GM19324 (cell line): Measurements from ENCODE around the gene TMSB15C.
"Not testable (repeated sequence)": the region's sequence is repeated elsewhere in the genome, so short reads cannot be mapped to it uniquely, and the experiment has no call there.

Source experiments
- ATAC-seq: cut with Tn5 transposase; IDR thresholded peaks from one replicate; pipeline ENCODE4 v1.9.1; 2021; ENCODE audit warnings: mild to moderate bottlenecking, moderate library complexity; ENCODE audit not compliant: unreplicated experiment, low FRiP score

TMSB15C gene

GRCh38 chrX:104075778-104076445 lies at the start of gene TMSB15C:
Gene TMSB15C (minus strand): TSS chrX:104076236.
- ATAC-seq = peak; percentile 96

GRCh38 chrX:104122829-104123228 lies 46.8 kb upstream of the TMSB15C start:
- ATAC-seq = no peak

DNA sequence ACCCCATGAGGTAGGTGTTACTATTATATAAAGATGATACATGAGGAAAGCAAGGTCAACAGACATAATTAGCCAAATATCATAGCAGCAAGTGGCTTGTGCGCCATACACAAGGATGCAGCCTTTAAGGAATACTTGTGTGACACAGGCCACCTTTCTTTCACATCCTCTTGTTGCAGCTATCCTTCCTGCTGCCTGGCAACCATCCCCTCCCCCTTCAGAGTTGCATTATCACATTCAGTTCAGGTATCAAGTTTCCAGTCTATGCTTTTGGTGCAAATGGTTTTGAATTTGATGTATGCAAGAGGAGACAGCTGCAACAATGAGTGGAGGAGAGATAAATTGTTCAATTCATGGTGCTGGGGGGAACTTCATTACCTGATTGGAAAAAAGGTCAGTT lies 42.7 kb upstream of the TMSB15C start:
- no peak for ATAC-seq

GRCh38 chrX:104117759-104118158 lies 41.7 kb upstream of the TMSB15C start:
- no peak for ATAC-seq

GRCh38 chrX:104113222-104113965 lies 37.4 kb upstream of the TMSB15C start:
- peak; percentile 43 for ATAC-seq

GRCh38 chrX:104112326-104112951 lies 36.4 kb upstream of the TMSB15C start, which contains the start of gene ZCCHC18:
Gene ZCCHC18 (plus strand): TSS chrX:104112523. CDS start chrX:104114112, 1,589 bp downstream.
- ATAC-seq = peak; percentile 87

DNA sequence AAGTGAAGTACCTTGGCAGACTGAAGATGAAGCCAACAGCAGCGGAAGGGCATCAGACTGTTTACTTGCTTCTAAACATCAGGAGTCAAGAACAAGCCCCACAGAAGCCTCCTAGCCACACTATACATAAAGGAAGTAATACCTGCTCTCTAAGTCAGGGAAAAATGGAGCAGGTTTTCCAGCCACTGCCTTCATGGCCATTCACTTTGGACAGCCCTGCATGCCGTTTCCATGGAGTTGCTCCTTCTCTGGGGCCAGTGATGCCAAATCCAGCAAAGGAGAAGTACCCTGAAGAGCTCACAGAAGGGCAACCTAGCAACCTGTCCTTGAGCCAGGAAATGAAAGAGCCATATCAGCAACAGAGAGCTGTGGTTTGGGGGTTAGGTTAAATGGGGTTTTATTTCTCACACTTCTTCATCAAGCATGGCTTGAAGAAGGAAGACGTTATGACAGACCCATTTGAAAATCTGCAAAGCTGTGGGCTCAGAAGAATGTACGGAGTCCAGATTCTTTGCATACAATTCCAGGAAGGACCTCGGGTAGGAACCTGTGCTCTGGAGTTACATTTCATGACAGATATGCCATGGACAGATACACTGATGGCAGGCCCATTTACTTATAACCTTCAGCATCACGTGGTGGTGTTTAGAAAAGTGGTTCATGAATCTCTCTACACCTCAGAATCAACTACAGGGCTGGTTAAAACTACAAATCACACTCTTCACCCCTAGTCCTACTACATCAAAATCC lies 34.6 kb upstream of the TMSB15C start:
- ATAC-seq = not testable (repeated sequence)

GRCh38 chrX:104108955-104109354 lies 32.9 kb upstream of the TMSB15C start:
- ATAC-seq = no peak

DNA sequence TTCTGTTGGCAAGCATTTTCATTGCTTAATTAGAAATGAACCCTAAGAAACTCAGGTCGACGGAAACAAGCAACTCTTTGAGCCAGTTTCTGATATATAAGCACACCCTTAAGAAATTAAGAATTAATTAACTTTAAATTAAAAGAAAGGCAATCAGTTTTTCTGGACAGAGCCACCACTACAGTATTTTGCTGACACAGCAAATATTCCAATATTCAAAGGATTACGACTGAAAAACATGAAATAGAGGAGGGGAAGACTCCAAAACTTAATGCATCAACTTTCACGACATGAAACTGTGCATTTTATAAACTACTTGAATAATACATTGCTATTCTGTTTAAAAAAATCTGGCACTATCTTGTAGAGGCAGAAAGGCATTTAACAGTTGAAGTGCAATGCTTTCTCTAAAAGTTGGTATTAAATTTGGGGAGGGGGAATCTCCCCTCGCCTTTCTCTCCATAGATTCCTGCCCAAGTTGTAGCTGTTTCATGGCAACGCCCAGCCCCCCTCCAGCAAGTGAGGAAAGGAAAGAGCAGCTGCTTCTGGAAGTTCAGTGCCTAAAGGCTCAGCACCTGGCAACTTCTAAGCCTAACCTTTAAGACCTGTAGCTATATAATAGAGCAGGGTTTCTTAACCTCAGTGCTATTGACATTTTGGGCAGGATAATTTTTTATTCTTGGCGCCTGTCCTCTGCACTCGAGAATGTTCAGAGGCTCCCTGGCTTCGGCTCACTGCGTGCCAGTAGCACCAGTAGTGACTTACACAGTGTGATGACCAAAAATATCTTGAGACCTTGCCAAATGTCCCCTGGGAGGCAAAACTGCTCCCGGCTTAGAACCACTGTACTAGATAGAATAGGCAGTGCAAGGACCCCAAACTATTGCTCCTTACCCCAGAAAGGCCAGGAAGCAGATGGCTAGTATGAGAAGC lies 29.6 kb upstream of the TMSB15C start:
- ATAC-seq = no peak

GRCh38 chrX:104104676-104105075 lies 28.6 kb upstream of the TMSB15C start:
- no peak for ATAC-seq

GRCh38 chrX:104098919-104099318 lies 22.9 kb upstream of the TMSB15C start:
- ATAC-seq = no peak

DNA sequence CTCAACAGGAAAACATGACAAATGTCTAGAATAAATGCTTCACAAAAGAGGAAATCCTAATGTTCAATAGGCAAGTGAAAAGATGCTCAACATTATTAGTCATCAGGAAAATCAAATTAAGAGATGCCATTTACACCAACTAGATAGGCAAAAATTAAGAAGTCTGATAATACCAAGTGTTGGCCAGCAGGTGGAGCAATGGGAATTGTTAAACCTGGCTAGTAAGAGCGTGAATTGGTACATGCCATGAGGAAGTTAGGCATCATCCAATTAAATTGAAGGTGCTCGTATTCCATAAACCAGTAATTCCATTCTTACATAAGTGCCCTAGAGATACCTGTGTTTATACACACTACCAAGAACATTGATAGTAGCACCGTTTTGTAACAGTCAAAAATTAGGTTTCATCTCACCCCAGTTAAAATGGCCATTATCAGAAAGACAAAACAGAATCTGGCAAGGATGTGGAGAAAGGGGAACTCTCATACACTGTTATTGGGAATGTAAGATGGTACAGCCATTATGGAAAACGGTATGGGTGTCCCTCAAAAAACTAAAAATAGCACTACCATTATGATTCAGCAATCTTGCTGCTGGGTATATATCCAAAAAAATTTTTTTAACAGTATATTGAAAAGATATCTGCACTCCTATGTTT lies 22.2 kb upstream of the TMSB15C start:
- no peak for ATAC-seq

- ATAC-seq = no peak
These were observed 9.9 kb upstream of the TMSB15C start for GRCh38 chrX:104085919-104086318.

DNA sequence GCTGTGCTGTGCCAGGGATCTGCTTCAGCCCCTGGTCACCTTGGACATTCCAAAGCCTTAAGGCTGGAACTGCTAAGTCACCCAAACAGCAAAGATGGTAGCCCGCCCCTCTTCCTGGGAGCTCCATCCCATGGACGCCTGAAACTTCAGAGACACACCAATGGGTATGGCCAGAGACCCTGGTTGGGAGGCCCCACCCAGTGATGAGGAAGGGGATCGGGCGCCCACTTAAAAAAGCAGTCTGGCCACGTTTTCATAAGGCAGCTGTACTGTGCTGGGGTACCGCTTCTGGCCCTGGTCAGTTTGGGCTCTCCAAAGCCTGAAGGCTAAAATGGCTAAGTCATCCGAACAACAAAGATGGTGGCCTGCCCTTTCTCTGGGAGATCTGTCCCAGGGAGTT lies 9.4 kb upstream of the TMSB15C start:
- no peak for ATAC-seq

- ATAC-seq = no peak
These were observed 8.7 kb upstream of the TMSB15C start for GRCh38 chrX:104084534-104085277.

GRCh38 chrX:104084063-104084462 lies 8.0 kb upstream of the TMSB15C start:
- ATAC-seq = no peak

DNA sequence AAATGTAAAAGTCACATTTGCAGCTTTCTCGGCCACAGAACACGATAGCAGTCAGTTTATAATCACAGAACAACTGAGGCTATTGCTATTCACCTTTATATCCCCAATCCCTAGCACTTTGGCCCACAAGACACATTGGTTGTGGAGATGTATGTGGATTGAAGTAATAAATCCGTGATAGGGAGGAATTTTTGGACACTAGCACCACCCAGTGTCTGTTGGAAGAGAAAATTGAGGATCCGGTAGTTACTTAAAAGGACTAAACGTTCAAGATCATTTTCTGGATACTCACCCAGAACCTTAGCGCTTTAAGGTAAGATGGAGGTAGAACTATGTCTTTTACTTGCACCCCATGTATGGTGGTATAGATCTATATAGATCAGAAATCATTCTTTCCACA lies 1.8 kb upstream of the TMSB15C start:
- not testable (repeated sequence) for ATAC-seq

GRCh38 chrX:104062636-104063035 lies 13.4 kb downstream of the TMSB15C start:
- not testable (repeated sequence) for ATAC-seq
